H1 (cell line): ENCODE measurements around the gene RNASE11. TPM values are rescaled to one million over a fixed set of nuclear protein-coding genes. Genes with fewer than 3 reads are reported as not detected.

ENCODE experiments used
- JUND ChIP-seq: IDR thresholded peaks from 2 replicates; pipeline ENCODE4 v1.6.1; 2011; ENCODE audit warnings: mild to moderate bottlenecking, improper control_type of control experiment, low read length
- TEAD4 ChIP-seq: IDR thresholded peaks from 2 replicates; pipeline ENCODE4 v1.6.1; 2012; ENCODE audit warnings: low read depth, low read length, inconsistent platforms, mixed read lengths
- polyA plus RNA-seq, 7 experiments: library from polyadenylated mRNA; depleted of rRNA in 3 of 7; stranded (reverse) in 5 of 7; unstranded in 2 of 7; fragments of >200 nt in 5 of 7; fragments of 200-250 nt in 2 of 7; gene quantifications; 1 replicate in 5 of 7; 2 replicates in 1 of 7; 4 replicates in 1 of 7; pipeline versions ENCODE4 v1.2.1 to v1.2.3, GENCODE V29; 2011 to 2013; ENCODE audit warnings: missing spikeins in 2 of 7, mixed read lengths in 2 of 7
- total RNA-seq: library from RNA; stranded (reverse); fragmentation: NEBNext Ultra II Directional; extraction: Animal tissue kit (Norgen Biotek cat#: 25700); gene quantifications from 2 replicates; pipeline ENCODE4 v1.2.1, GENCODE V29; 2021

Gene RNASE11
- total and polyA plus RNA-seq, 2 of the 8 experiments (the other 6 are each of a cell fraction or from before 2014, with no cell fraction given): not detected

DNA sequence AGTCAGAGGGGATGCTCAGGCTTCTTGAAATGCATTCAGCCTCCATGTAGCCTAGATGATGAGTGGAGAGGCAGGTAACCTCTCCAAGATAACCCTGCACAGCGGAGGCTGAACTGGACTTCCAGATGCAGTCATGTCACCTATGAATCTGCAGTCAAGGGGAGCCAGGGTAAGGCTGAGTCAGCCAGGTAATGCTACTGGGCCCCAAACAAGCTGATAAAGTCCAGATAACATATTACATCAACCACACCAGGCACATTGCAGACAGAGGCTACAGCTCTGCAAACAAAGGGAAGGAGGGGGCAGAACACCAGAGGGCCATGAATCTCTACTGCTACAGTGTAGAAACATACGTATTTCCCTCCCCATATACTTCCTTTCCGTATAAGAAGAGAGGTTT is 40.9 kb downstream of the RNASE11 start (continued):
- TF ChIP-seq JUND: no peak
- TF ChIP-seq TEAD4: no peak
- TF ChIP-seq, all 59 proteins: peak for 0
